Endothelial cell of umbilical vein (primary cell): Measurements from ENCODE around the gene FIZ1. TPM values are rescaled to one million over a fixed set of nuclear protein-coding genes. Genes with fewer than 3 reads are reported as not detected.

Experiments
- BruUV-seq: library from RNA; stranded (reverse); fragments of 400-500 nt; replicated peaks from 2 replicates; lab custom pipeline; 2021; lab: Mats Ljungman, UMichigan
- CTCF ChIA-PET: fragments of 300-600, 350-600 bp; sonication (Branson Sonifier 250); formaldehyde crosslinking; loops from one replicate; lab custom pipeline; 2021; ENCODE audit warnings: antibody characterized with exemption, inconsistent platforms; lab: Charles Lee
- POLR2A ChIA-PET: fragments of 300-600, 350-600 bp; sonication (Branson Sonifier 250); formaldehyde crosslinking; loops from one replicate; lab custom pipeline; 2021; ENCODE audit warnings: antibody characterized with exemption, inconsistent platforms; lab: Charles Lee
- DNase-seq: peaks from one replicate; pipeline ENCODE4 v3.0.0-alpha.2; 2011; ENCODE audit warnings: low read depth, low spot score
- FAIRE-seq: peaks from 2 replicates; lab custom pipeline; 2011; peaks lifted over from hg19 to GRCh38; lab: Jason Lieb, UNC
- H2AFZ ChIP-seq: 2 replicates; pipeline ENCODE4 v1.6.0; 2012; ENCODE audit warnings: low read depth, low read length, control low read depth, inconsistent platforms
- H3K27ac ChIP-seq: 2 replicates; pipeline ENCODE4 v1.5.1; 2011; ENCODE audit warnings: low read depth, mild to moderate bottlenecking, control low read depth, low read length, moderate library complexity; ENCODE audit not compliant: insufficient read depth
- H3K27me3 ChIP-seq, 2 experiments: 2 replicates each; pipeline versions ENCODE4 v1.6.0 to v1.6.1; 2011; ENCODE audit warnings: low read length in 2 of 2, mixed read lengths in 1 of 2; ENCODE audit not compliant: control insufficient read depth in 2 of 2, insufficient read depth in 2 of 2
- H3K36me3 ChIP-seq, 2 experiments: 2 replicates in 1 of 2; 3 replicates in 1 of 2; pipeline ENCODE4 v1.5.1; 2011; ENCODE audit warnings: low read length in 2 of 2, mild to moderate bottlenecking in 1 of 2, moderate library complexity in 1 of 2; ENCODE audit not compliant: control insufficient read depth in 2 of 2, insufficient read depth in 2 of 2; ENCODE audit errors: extremely low read depth in 1 of 2
- H3K4me1 ChIP-seq: 3 replicates; pipeline ENCODE4 v1.5.1; 2011; ENCODE audit warnings: mild to moderate bottlenecking, low read length; ENCODE audit not compliant: control insufficient read depth, insufficient read depth; ENCODE audit errors: extremely low read depth
- H3K4me2 ChIP-seq: 2 replicates; pipeline ENCODE4 v1.6.1; 2011; ENCODE audit warnings: low read length, control low read depth, mixed read lengths; ENCODE audit not compliant: insufficient read depth
- H3K4me3 ChIP-seq, 3 experiments: fragments of 200-600 bp in 1 of 3; sonication (generic), shearing (Covaris generic) in 1 of 3; replicated peaks in 1 of 3; 2 replicates each; pipeline ENCODE4 v1.5.1; 2011 to 2016; ENCODE audit warnings: control low read depth in 3 of 3, low read length in 3 of 3, mild to moderate bottlenecking in 2 of 3, inconsistent platforms in 1 of 3, low read depth in 1 of 3, moderate library complexity in 1 of 3; ENCODE audit not compliant: insufficient read depth in 1 of 3
- H3K79me2 ChIP-seq: 2 replicates; pipeline ENCODE4 v1.6.0; 2012; ENCODE audit warnings: low read length, inconsistent platforms; ENCODE audit not compliant: control insufficient read depth, insufficient read depth
- H3K9ac ChIP-seq: replicated peaks from 2 replicates; pipeline ENCODE3; 2011; ENCODE audit warnings: low read length, control low read depth; ENCODE audit not compliant: insufficient read depth; ENCODE audit errors: extremely low read depth
- H3K9me1 ChIP-seq: replicated peaks from 3 replicates; pipeline ENCODE4 v1.6.0; 2011; ENCODE audit warnings: mild to moderate bottlenecking, low read length; ENCODE audit not compliant: control insufficient read depth, insufficient read depth; ENCODE audit errors: extremely low read depth
- H3K9me3 ChIP-seq: replicated peaks from 2 replicates; pipeline ENCODE4 v1.5.1; 2012; ENCODE audit warnings: low read length, inconsistent platforms; ENCODE audit not compliant: control insufficient read depth, insufficient read depth
- H4K20me1 ChIP-seq: replicated peaks from 2 replicates; pipeline ENCODE3; 2011; ENCODE audit warnings: mild to moderate bottlenecking, low read length; ENCODE audit not compliant: control insufficient read depth, insufficient read depth; ENCODE audit errors: extremely low read depth
- EZH2 ChIP-seq: IDR thresholded peaks from 2 replicates; pipeline ENCODE4 v1.6.1; 2012; ENCODE audit warnings: borderline replicate concordance, low read depth, mild to moderate bottlenecking, moderate library complexity, low read length, inconsistent platforms; ENCODE audit not compliant: severe bottlenecking
- FOS ChIP-seq: IDR thresholded peaks from 2 replicates; pipeline ENCODE4 v1.6.1; 2011; ENCODE audit warnings: mild to moderate bottlenecking, low read length, moderate library complexity, borderline replicate concordance; ENCODE audit not compliant: insufficient read depth
- GATA2 ChIP-seq: IDR thresholded peaks from 2 replicates; pipeline ENCODE4 v1.7.0; 2011; ENCODE audit warnings: low read depth, mild to moderate bottlenecking, moderate library complexity, mixed read lengths, low read length; ENCODE audit not compliant: insufficient read length, insufficient read depth
- JUN ChIP-seq: IDR thresholded peaks from 2 replicates; pipeline ENCODE4 v1.6.1; 2011; ENCODE audit warnings: borderline replicate concordance, low read depth; ENCODE audit not compliant: insufficient read length, insufficient read depth
- MAX ChIP-seq: IDR thresholded peaks from 2 replicates; pipeline ENCODE4 v1.6.1; 2011; ENCODE audit not compliant: insufficient read depth, insufficient read length
- MYC ChIP-seq: IDR thresholded peaks from one replicate; pipeline ENCODE4 v1.6.1; 2011; ENCODE audit warnings: mild to moderate bottlenecking, low read depth, low read length
- POLR2A ChIP-seq: IDR thresholded peaks from 2 replicates; pipeline ENCODE4 v1.6.1; 2012; ENCODE audit warnings: low read depth, mild to moderate bottlenecking, control low read depth, low read length
- POLR2AphosphoS5 ChIP-seq: IDR thresholded peaks from 2 replicates; pipeline ENCODE4 v1.6.1; 2012; ENCODE audit warnings: low read depth, mild to moderate bottlenecking, control low read depth, low read length, moderate library complexity; ENCODE audit not compliant: insufficient read depth
- dilution Hi-C: fragments of 300-500 bp; cut with MboI; formaldehyde crosslinking; loops from one replicate; pipeline ENCODE4 v1.15.0; 2019; ENCODE audit warnings: low sequenced_read_pairs; ENCODE audit not compliant: extremely low pct_ligation_motif_present
- intact Hi-C: fragments of 100-400 bp; cut with micrococcal nuclease; formaldehyde crosslinking; loops from one replicate; pipeline ENCODE4 v1.10.0; 2022
- polyA plus RNA-seq, 4 experiments: library from polyadenylated mRNA; depleted of rRNA in 3 of 4; stranded (reverse) in 3 of 4; unstranded in 1 of 4; fragments of >200 nt; gene quantifications; 2 replicates each; pipeline versions ENCODE4 v1.2.1 to v1.2.3, GENCODE V29; 2011 to 2012; ENCODE audit warnings: missing spikeins in 1 of 4
- total RNA-seq: library from RNA; stranded (reverse); gene quantifications from 2 replicates; pipeline ENCODE4 v1.2.3, GENCODE V29; 2021
- TF ChIP-seq, protein P1 (sequence below), 2 donors: IDR thresholded peaks; 1 replicate in 1 of 2; 2 replicates in 1 of 2; pipeline ENCODE4 v1.5.1; 2011; ENCODE audit warnings: low read length in 2 of 2, mild to moderate bottlenecking in 2 of 2, moderate library complexity in 2 of 2, control low read depth in 1 of 2, inconsistent platforms in 1 of 2, low read depth in 1 of 2; ENCODE audit not compliant: insufficient read depth in 1 of 2; ENCODE audit errors: extremely low read depth in 1 of 2

Gene FIZ1
- total and polyA plus RNA-seq, 2 donors (not counting 3 experiments of a cell fraction or from before 2014, with no cell fraction given): 6.6 to 15.6 TPM

GRCh38 chr19:55578031-55578760, 21.1 kb downstream of the FIZ1 start:
- no TSS peak for BruUV-seq
- Histone ChIP-seq H3K79me2 (peaks cover 12% of the 10 kb centered on the region), H3K4me3 (no peak overlapping the region), H4K20me1 (no peaks in the 10 kb centered on the region), H3K4me2 (no peak overlapping the region), H3K36me3 (peaks cover 0 to 7% of the 10 kb centered on the region in 2 experiments), H3K9ac (no peak overlapping the region), H2AFZ (no peak overlapping the region), H3K4me1 (peaks cover 4% of the 10 kb centered on the region), H3K9me1 (no peaks in the 10 kb centered on the region), H3K27ac (no peak overlapping the region), H3K9me3 (no peaks in the 10 kb centered on the region), H3K27me3 (no peaks in the 10 kb centered on the region)
- dilution Hi-C loops: no loop called here
- intact Hi-C loops: no loop called here
- FAIRE-seq: no peak
- TF ChIP-seq GATA2 (no peak), POLR2A (no peak), POLR2AphosphoS5 (no peak), EZH2 (no peak), FOS (no peak), MAX (no peak), MYC (no peak), JUN (no peak)
- TF ChIP-seq, protein P1, sequence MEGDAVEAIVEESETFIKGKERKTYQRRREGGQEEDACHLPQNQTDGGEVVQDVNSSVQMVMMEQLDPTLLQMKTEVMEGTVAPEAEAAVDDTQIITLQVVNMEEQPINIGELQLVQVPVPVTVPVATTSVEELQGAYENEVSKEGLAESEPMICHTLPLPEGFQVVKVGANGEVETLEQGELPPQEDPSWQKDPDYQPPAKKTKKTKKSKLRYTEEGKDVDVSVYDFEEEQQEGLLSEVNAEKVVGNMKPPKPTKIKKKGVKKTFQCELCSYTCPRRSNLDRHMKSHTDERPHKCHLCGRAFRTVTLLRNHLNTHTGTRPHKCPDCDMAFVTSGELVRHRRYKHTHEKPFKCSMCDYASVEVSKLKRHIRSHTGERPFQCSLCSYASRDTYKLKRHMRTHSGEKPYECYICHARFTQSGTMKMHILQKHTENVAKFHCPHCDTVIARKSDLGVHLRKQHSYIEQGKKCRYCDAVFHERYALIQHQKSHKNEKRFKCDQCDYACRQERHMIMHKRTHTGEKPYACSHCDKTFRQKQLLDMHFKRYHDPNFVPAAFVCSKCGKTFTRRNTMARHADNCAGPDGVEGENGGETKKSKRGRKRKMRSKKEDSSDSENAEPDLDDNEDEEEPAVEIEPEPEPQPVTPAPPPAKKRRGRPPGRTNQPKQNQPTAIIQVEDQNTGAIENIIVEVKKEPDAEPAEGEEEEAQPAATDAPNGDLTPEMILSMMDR (IDR thresholded peaks at IDR 0.05; ENCODE audit: extremely low read depth in 1 of 2, insufficient read depth in 1 of 2, low read depth in 1 of 2, low read length in 2 of 2): no peak
- no peak for DNase-seq
- ChIA-PET CTCF (no interaction called here), POLR2A (no interaction called here)
